Activated CD4-positive, alpha-beta T cell treated with anti-CD3 and anti-CD28 coated beads, Interleukin-2, amount 50 U/mL, for 48 hours (primary cell): ENCODE results near the gene OR8D1.
"Not testable (repeated sequence)": the region's sequence is repeated elsewhere in the genome, so short reads cannot be mapped to it uniquely, and the experiment has no call there.

Experiments
- DNase-seq, 2 experiments: peaks; one replicate each; pipeline ENCODE4 v3.0.0-alpha.2; 2020

The OR8D1 gene

GRCh38 chr11:124278261-124278660, 35.5 kb downstream of the OR8D1 start:
- no peak for DNase-seq

- no peak for DNase-seq
These were observed 35.9 kb downstream of the OR8D1 start for GRCh38 chr11:124277804-124278203.

- DNase-seq, result no peak
These were observed 36.5 kb downstream of the OR8D1 start for GRCh38 chr11:124277207-124277606.

- no peak for DNase-seq
These were observed 37.7 kb downstream of the OR8D1 start for GRCh38 chr11:124276081-124276480.

GRCh38 chr11:124274000-124274399, 39.7 kb downstream of the OR8D1 start:
- no peak for DNase-seq

GRCh38 chr11:124270886-124271285, 42.9 kb downstream of the OR8D1 start:
- DNase-seq, result not testable (repeated sequence)

GRCh38 chr11:124265041-124265440, 48.7 kb downstream of the OR8D1 start:
- DNase-seq, result not testable (repeated sequence)

GRCh38 chr11:124256076-124256475, 57.7 kb downstream of the OR8D1 start, which contains the start of gene OR8G5:
OR8G5 (plus strand) TSS chr11:124256376; CDS start chr11:124264932, 8,556 bp downstream.
- no peak for DNase-seq
